ENCODE results near the gene TGFB1.

GRCh38 chr19:41371541-41371940, 17.8 kb upstream of the TGFB1 start:
- TF ChIP-seq TCF7L2 (IDR thresholded peaks at IDR 0.05; ENCODE audit: low read depth, low read length) (no peak), CTCF (IDR thresholded peaks at IDR 0.05) (no peak)
